Measurements from ENCODE around the gene TECPR2.

DNA sequence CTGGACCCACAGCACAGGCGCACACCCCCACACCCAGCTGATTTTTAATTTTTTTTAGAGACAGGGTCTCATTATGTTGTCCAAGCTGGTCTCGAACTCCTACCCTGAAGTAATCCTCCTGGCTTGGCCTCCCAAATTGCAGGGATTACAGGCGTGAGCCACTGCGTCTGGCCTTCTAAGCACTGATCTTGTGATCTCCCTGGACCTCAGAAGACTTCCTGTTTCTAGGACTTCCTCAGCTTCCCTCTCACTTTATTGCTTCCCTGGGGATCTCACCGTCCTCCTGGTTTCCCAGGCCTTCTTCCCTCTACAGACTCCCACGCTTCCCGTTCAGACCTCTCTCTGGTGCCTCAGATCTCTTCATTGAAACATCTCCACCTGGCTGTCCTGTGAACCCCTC lies 29.4 kb upstream of the TECPR2 start:
- TF ChIP-seq, protein P1, sequence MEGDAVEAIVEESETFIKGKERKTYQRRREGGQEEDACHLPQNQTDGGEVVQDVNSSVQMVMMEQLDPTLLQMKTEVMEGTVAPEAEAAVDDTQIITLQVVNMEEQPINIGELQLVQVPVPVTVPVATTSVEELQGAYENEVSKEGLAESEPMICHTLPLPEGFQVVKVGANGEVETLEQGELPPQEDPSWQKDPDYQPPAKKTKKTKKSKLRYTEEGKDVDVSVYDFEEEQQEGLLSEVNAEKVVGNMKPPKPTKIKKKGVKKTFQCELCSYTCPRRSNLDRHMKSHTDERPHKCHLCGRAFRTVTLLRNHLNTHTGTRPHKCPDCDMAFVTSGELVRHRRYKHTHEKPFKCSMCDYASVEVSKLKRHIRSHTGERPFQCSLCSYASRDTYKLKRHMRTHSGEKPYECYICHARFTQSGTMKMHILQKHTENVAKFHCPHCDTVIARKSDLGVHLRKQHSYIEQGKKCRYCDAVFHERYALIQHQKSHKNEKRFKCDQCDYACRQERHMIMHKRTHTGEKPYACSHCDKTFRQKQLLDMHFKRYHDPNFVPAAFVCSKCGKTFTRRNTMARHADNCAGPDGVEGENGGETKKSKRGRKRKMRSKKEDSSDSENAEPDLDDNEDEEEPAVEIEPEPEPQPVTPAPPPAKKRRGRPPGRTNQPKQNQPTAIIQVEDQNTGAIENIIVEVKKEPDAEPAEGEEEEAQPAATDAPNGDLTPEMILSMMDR (IDR thresholded peaks at IDR 0.05) = no peak
- TF ChIP-seq POLR2A (IDR thresholded peaks at IDR 0.05) = no peak

All from adrenal gland (tissue), 5 donors.